ENCODE measurements around the gene C8G.

C8G gene

DNA sequence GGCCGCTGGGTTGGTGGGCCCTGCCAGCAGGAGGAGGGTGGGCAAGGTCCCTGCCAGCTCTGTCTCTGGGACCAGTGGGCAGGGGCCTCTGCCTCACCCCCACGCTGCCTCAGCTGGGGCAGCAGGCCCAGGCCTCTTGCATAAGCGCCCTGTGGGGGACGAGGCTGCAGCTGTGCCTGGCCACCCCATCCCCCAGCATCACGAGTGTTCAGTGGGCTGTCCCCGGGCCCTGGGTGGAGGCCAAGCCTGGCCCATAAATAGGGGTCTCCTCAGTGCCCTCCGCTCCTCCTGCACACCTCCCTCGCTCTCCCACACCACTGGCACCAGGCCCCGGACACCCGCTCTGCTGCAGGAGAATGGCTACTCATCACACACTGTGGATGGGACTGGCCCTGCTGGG is 32.2 kb downstream of the C8G start, which contains the start of gene PTGDS:
PTGDS (plus strand) TSS at position 282 of the 400 bp plus-strand sequence; CDS start at position 357, 75 bp downstream.
- peaks cover 0 to 24% (median 15%) of the 10 kb centered on the region in 4 donors for H3K4me1 ChIP-seq
- no peak for DNase-seq
- H3K4me3 ChIP-seq: peak within 1 kb of the TSS; percentile 47 to 57
- TF ChIP-seq, protein P1, sequence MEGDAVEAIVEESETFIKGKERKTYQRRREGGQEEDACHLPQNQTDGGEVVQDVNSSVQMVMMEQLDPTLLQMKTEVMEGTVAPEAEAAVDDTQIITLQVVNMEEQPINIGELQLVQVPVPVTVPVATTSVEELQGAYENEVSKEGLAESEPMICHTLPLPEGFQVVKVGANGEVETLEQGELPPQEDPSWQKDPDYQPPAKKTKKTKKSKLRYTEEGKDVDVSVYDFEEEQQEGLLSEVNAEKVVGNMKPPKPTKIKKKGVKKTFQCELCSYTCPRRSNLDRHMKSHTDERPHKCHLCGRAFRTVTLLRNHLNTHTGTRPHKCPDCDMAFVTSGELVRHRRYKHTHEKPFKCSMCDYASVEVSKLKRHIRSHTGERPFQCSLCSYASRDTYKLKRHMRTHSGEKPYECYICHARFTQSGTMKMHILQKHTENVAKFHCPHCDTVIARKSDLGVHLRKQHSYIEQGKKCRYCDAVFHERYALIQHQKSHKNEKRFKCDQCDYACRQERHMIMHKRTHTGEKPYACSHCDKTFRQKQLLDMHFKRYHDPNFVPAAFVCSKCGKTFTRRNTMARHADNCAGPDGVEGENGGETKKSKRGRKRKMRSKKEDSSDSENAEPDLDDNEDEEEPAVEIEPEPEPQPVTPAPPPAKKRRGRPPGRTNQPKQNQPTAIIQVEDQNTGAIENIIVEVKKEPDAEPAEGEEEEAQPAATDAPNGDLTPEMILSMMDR (IDR thresholded peaks at IDR 0.05): no peak
- no peaks in the 10 kb centered on the region for H3K9me3 ChIP-seq
- H3K36me3 ChIP-seq: no peaks in the 10 kb centered on the region
- H3K27me3 ChIP-seq: peaks cover 0 to 38% of the 10 kb centered on the region in 2 donors
- peak within 1 kb of the TSS in 1 of 2 donors; percentile 30 for H3K27ac ChIP-seq
- intact Hi-C loops (cut with DNase I; ENCODE audit: low total_unique reads): no loop called here

DNA sequence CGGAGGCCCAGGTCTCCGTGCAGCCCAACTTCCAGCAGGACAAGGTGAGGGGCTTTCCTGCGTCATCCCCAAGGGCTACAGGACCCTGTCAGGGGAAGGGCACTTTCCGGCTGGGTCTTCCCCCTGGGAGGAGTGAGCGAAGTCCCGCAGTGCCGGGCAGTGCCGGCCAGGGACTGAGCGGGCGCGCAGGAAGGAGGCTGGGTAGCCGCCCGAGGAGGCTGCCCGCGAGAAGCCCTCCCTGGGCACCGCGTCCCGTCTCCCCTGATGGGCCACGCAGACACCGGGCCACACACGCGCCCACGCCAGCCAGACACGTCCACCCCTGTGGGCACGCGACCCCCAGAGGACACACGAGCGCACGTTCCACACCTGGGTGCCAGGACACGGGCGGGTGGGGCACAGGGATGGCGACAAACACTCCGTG is 32.6 kb downstream of the C8G start:
- Histone ChIP-seq H3K36me3 (no peaks in the 10 kb centered on the region), H3K9me3 (no peaks in the 10 kb centered on the region), H3K4me3 (peak overlapping the region; percentile 47 to 57), H3K4me1 (peaks cover 0 to 24% (median 15%) of the 10 kb centered on the region in 4 donors), H3K27ac (peak overlapping the region in 1 of 2 donors; percentile 30), H3K27me3 (peaks cover 0 to 42% of the 10 kb centered on the region in 2 donors)
- intact Hi-C loops (cut with DNase I; ENCODE audit: low total_unique reads): no loop called here
- DNase-seq: no peak
- TF ChIP-seq, protein P1 (IDR thresholded peaks at IDR 0.05): no peak

DNA sequence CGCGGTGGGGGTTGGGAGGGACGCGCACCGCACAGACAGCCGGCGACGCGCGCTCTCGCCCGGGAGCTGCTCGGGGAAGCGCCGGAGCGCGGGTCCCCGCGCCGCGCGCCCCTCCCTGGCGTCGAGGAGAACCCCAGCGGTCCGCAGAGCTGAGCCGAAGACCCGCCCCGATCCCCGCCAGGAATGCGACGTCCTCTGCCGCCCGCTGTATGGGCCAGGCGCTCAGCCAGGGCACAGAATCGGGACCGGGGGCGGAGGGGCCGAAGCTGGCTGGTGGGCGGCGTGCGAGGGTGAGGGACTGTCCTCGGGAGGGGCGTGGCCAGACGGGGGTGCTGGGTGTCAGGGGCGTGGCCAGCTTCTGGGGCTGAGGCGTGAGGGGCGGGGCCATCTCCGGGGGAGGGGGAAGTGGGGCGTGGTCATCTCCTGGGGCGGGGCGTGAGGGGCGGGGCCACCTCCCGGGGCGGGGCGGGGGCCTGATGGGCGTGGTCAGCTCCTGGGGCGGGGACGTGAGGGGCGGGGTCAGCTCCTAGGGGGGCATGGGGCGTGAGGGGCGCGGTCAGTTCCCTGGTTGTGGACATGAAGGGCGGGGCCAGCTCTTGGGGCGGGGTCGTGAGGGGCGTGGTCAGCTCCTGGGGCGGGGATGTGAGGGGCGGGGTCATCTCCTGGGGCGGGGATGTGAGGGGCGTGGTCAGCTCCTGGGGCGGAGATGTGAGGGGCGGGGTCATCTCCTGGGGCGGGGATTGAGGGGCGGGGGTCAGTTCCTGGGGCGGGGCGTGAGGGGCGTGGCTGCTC is 33.2 kb downstream of the C8G start:
- Histone ChIP-seq H3K27me3 (peaks cover 0 to 48% of the 10 kb centered on the region in 2 donors), H3K27ac (peak overlapping the region in 1 of 2 donors; percentile 30), H3K9me3 (no peaks in the 10 kb centered on the region), H3K4me1 (peaks cover 0 to 24% (median 15%) of the 10 kb centered on the region in 4 donors), H3K4me3 (peak overlapping the region; percentile 47 to 57), H3K36me3 (no peaks in the 10 kb centered on the region)
- DNase-seq: peak; percentile 69 to 77
- intact Hi-C loops (cut with DNase I; ENCODE audit: low total_unique reads): no loop called here
- TF ChIP-seq, protein P1 (IDR thresholded peaks at IDR 0.05): no peak

DNA sequence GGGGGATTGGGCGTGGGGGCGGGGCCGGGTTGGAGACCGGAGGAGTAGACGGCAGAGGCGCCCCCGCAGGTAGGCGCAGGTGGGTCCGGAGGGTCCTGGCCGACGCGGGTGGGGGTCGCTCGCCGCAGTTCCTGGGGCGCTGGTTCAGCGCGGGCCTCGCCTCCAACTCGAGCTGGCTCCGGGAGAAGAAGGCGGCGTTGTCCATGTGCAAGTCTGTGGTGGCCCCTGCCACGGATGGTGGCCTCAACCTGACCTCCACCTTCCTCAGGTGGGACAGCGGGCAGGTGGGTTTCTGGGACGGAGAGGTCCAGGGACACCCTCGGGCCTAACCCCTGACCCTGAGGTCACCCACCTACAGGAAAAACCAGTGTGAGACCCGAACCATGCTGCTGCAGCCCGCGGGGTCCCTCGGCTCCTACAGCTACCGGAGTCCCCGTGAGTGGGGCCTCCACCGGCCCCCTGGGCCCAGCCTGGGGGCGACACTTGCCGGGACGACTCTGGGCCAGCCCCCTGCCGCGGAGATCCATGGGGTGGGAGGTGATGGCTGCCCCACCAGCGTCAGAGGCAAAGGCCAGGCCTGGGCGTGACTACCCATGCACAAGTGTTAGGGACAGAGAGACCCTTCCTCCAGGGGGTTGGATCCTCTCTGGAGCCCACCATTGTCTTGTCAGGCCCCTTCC is 34.0 kb downstream of the C8G start:
- intact Hi-C loops (cut with DNase I; ENCODE audit: low total_unique reads): no loop called here
- Histone ChIP-seq H3K9me3 (no peaks in the 10 kb centered on the region), H3K4me1 (peaks cover 0 to 24% (median 15%) of the 10 kb centered on the region in 4 donors), H3K36me3 (no peaks in the 10 kb centered on the region), H3K27ac (no peak overlapping the region), H3K27me3 (peaks cover 0 to 55% of the 10 kb centered on the region in 2 donors), H3K4me3 (no peak overlapping the region)
- no peak for DNase-seq
- TF ChIP-seq, protein P1 (IDR thresholded peaks at IDR 0.05): no peak

DNA sequence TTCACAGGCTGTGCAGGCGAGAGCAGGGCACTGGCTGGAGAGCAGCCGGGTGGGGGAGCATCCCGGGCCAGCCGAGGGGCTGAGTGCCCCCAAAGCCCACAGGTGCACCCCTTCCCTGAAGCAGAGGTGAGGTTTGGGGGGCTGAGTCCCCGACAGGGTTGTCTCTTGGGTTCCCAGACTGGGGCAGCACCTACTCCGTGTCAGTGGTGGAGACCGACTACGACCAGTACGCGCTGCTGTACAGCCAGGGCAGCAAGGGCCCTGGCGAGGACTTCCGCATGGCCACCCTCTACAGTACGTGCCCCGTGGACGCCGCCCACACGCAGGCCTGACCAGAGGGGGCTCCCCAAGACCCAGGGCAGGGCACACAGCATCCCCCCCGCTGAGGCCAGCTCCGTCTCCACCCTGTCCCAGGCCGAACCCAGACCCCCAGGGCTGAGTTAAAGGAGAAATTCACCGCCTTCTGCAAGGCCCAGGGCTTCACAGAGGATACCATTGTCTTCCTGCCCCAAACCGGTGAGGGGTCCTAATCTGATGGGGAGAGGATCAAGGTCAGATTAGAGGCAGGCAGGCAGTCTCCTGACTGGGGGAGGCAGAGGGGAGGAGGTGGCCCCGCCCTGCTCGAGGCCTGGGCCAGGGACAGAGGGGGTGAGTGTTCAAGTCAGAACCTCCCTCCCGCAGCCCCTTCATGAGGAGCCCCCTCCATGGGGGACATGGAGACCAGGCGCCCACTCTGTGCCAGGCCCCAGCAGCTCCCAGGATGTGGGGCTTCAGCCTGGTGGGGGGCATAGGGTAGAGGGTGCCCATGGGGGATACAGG is 34.9 kb downstream of the C8G start:
- peaks cover 0 to 24% (median 16%) of the 10 kb centered on the region in 4 donors for H3K4me1 ChIP-seq
- TF ChIP-seq, protein P1 (IDR thresholded peaks at IDR 0.05): no peak
- H3K9me3 ChIP-seq: no peaks in the 10 kb centered on the region
- no peak for DNase-seq
- H3K27me3 ChIP-seq: peaks cover 0 to 65% of the 10 kb centered on the region in 2 donors
- no peak overlapping the region for H3K27ac ChIP-seq
- H3K36me3 ChIP-seq: no peaks in the 10 kb centered on the region
- H3K4me3 ChIP-seq: no peak overlapping the region
- intact Hi-C loops (cut with DNase I; ENCODE audit: low total_unique reads): no loop called here
